Right lobe of liver (tissue), 4 donors: Measurements from ENCODE around the gene MET.

ENCODE experiments used
- POLR2A ChIP-seq: fragments of 450-650 bp; IDR thresholded peaks from one replicate; pipeline ENCODE4 v1.6.1; 2017; ENCODE audit warnings: antibody characterized with exemption, mild to moderate bottlenecking
- TF ChIP-seq, protein P1 (sequence below), 4 donors: fragments of 200-600 bp in 3 of 4; fragments of 450-650 bp in 1 of 4; IDR thresholded peaks; one replicate each; pipeline versions ENCODE4 v1.5.1 to v1.8.0; 2016 to 2022; ENCODE audit warnings: antibody characterized with exemption in 4 of 4, mild to moderate bottlenecking in 2 of 4
- donor health status: DM: no; HTN: no; CAD: no.
- donor health status: DM: no; HTN: no; CAD: no.
- donor health status: DM: no; HTN: yes; CAD: no.

DNA sequence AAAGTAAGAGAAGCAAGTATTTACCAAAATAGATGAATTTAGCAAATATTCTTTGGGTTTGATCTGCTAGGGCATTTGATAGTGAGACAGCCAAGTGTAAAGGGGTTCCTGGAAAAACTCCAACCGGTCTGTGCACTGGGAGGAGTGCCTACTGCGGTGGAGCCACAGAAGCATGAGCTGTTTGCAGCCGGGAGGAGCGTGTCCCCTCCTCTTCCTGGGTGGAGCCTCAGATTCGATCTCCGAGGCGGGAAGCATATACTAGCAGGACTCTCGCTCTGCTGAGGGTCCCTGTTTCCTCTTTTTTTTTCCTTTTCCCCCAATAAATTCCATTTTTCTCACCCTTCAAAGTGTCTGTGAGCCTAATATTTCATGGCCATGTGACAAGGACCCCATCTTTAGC lies 45.1 kb upstream of the MET start:
- TF ChIP-seq, protein P1, sequence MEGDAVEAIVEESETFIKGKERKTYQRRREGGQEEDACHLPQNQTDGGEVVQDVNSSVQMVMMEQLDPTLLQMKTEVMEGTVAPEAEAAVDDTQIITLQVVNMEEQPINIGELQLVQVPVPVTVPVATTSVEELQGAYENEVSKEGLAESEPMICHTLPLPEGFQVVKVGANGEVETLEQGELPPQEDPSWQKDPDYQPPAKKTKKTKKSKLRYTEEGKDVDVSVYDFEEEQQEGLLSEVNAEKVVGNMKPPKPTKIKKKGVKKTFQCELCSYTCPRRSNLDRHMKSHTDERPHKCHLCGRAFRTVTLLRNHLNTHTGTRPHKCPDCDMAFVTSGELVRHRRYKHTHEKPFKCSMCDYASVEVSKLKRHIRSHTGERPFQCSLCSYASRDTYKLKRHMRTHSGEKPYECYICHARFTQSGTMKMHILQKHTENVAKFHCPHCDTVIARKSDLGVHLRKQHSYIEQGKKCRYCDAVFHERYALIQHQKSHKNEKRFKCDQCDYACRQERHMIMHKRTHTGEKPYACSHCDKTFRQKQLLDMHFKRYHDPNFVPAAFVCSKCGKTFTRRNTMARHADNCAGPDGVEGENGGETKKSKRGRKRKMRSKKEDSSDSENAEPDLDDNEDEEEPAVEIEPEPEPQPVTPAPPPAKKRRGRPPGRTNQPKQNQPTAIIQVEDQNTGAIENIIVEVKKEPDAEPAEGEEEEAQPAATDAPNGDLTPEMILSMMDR (IDR thresholded peaks at IDR 0.05) = no peak
- TF ChIP-seq POLR2A = no peak
